Omental fat pad (tissue), 4 donors: ENCODE data around the gene MARK2. TPM values are rescaled to one million over a fixed set of nuclear protein-coding genes. Genes with fewer than 3 reads are reported as not detected.

Experiments
- ATAC-seq: fragments of 150-250 bp; one replicate; pipeline ENCODE4 v1.9.1; 2016; ENCODE audit warnings: mild to moderate bottlenecking, moderate library complexity; ENCODE audit not compliant: low FRiP score
- DNase-seq: peaks from one replicate; pipeline ENCODE4 v3.0.0-alpha.2; 2019; ENCODE audit warnings: low spot score
- CTCF ChIP-seq, 3 donors: fragments of 450-650 bp; IDR thresholded peaks; one replicate each; pipeline ENCODE4 v1.5.1; 2016 to 2017; ENCODE audit warnings: antibody characterized with exemption in 3 of 3, mild to moderate bottlenecking in 3 of 3, moderate library complexity in 2 of 3
- total RNA-seq, 4 donors: library from RNA; depleted of rRNA; stranded (reverse); fragments of >200 nt; gene quantifications; one replicate each; pipeline ENCODE4 v1.1.0, GENCODE V29; 2016

MARK2 gene
- total RNA-seq, 4 donors from 2014 or later: 14.8 to 27.1 (median 23.4) TPM

GRCh38 chr11:63911440-63911839, 72.5 kb downstream of the MARK2 start:
- no peak for DNase-seq
- no peak for ATAC-seq
- no peak for TF ChIP-seq CTCF (IDR thresholded peaks at IDR 0.05)

GRCh38 chr11:63911876-63912275, 73.0 kb downstream of the MARK2 start:
- TF ChIP-seq CTCF (IDR thresholded peaks at IDR 0.05): no peak
- no peak for ATAC-seq
- no peak for DNase-seq

- ATAC-seq: no peak
- no peak for TF ChIP-seq CTCF (IDR thresholded peaks at IDR 0.05)
- DNase-seq: no peak
Observed at GRCh38 chr11:63912678-63913077, 73.8 kb downstream of the MARK2 start.

- ATAC-seq (no peak), DNase-seq (no peak)
- TF ChIP-seq CTCF (IDR thresholded peaks at IDR 0.05): no peak
Observed at GRCh38 chr11:63913866-63914830, 75.2 kb downstream of the MARK2 start.

GRCh38 chr11:63914896-63915691, 76.2 kb downstream of the MARK2 start:
- DNase-seq (no peak), ATAC-seq (no peak)
- no peak for TF ChIP-seq CTCF (IDR thresholded peaks at IDR 0.05)

- DNase-seq: no peak
Observed at GRCh38 chr11:63915961-63916836, 77.3 kb downstream of the MARK2 start.

More at GRCh38 chr11:63915961-63916836, 77.3 kb downstream of the MARK2 start:
- TF ChIP-seq CTCF (IDR thresholded peaks at IDR 0.05): no peak
- no peak for ATAC-seq
